Stomach (tissue), 9 donors: Measurements from ENCODE around the gene SPOP. TPM values are rescaled to one million over a fixed set of nuclear protein-coding genes. Genes with fewer than 3 reads are reported as not detected.

Source experiments
- DNase-seq, 2 donors: peaks; one replicate each; pipeline versions ENCODE4 v3.0.0 to v3.0.0-alpha.2; 2013 to 2019
- H3K27ac ChIP-seq, 5 donors: fragments of 200-600 bp in 4 of 5; sonication (generic) in 4 of 5; one replicate each; pipeline ENCODE4 v1.5.1; 2013 to 2019; ENCODE audit warnings: mild to moderate bottlenecking in 1 of 5, moderate library complexity in 1 of 5
- H3K27me3 ChIP-seq, 3 donors: fragments of 200-600 bp; sonication (generic); one replicate each; pipeline ENCODE4 v1.5.1; 2017 to 2019; ENCODE audit warnings: mixed run types in 1 of 3
- H3K36me3 ChIP-seq, 4 donors: fragments of 200-600 bp; sonication (generic); 1 replicate in 3 of 4; 2 replicates in 1 of 4; pipeline ENCODE4 v1.5.1; 2016 to 2019
- H3K4me1 ChIP-seq, 4 donors: fragments of 200-600 bp; sonication (generic); one replicate each; pipeline ENCODE4 v1.5.1; 2016 to 2019
- H3K4me3 ChIP-seq, 4 donors: fragments of 200-600 bp; sonication (generic) in 3 of 4; one replicate each; pipeline ENCODE4 v1.5.1; 2016 to 2019; ENCODE audit warnings: mild to moderate bottlenecking in 1 of 4
- H3K9me3 ChIP-seq, 4 donors: fragments of 200-600 bp; sonication (generic); one replicate each; pipeline ENCODE4 v1.5.1; 2016 to 2019
- EP300 ChIP-seq: sonication (generic); formaldehyde crosslinking; IDR thresholded peaks from one replicate; pipeline ENCODE4 v1.6.1; 2017; ENCODE audit warnings: antibody characterized with exemption
- POLR2A ChIP-seq, 4 donors: fragments of 450-650 bp; IDR thresholded peaks; one replicate each; pipeline ENCODE4 v1.6.1; 2016; ENCODE audit warnings: antibody characterized with exemption in 4 of 4, control low read depth in 2 of 4, mild to moderate bottlenecking in 1 of 4, moderate library complexity in 1 of 4
- POLR2AphosphoS5 ChIP-seq, 3 donors: sonication (generic); formaldehyde crosslinking; IDR thresholded peaks; one replicate each; pipeline ENCODE4 v1.6.1; 2016; ENCODE audit warnings: antibody characterized with exemption in 3 of 3
- WGBS, 5 donors: extraction: QIAGEN DNeasy Blood & Tissue Kit in 3 of 5; methylation state at CpG; one replicate each; pipeline versions ENCODE4 v1.1.5 to v1.1.7; 2013 to 2018; 5-methylcytosine and 5-hydroxymethylcytosine counted together
- intact Hi-C: fragments of 100-400 bp; cut with DNase I; formaldehyde crosslinking; loops from one replicate; pipeline ENCODE4 v1.15.1; 2023; ENCODE audit warnings: low total_unique reads
- polyA plus RNA-seq, 3 donors: library from polyadenylated mRNA; stranded (reverse); fragments of 200-250 nt; gene quantifications; one replicate each; pipeline ENCODE4 v1.2.3, GENCODE V29; 2013
- total RNA-seq, 5 donors: library from RNA; depleted of rRNA; stranded (reverse); fragments of >200 nt; gene quantifications; one replicate each; pipeline versions ENCODE4 v1.1.0 to v1.2.3, GENCODE V29; 2014 to 2016
- TF ChIP-seq, protein P1 (sequence below), 7 experiments: fragments of 450-650 bp in 4 of 7; fragments of 200-600 bp in 3 of 7; sonication (generic) in 3 of 7; IDR thresholded peaks; one replicate each; pipeline ENCODE4 v1.5.1; 2016 to 2019; ENCODE audit warnings: antibody characterized with exemption in 7 of 7, control low read depth in 2 of 7, mild to moderate bottlenecking in 1 of 7
- donor health status: healthy with polysubstance abuse.
- donor health status: Bipolar disorder and iron deficiency.
- donor health status: healthy.

The SPOP gene
- total and polyA plus RNA-seq, 8 donors, result 17.5 to 309 (median 41.6) TPM

DNA sequence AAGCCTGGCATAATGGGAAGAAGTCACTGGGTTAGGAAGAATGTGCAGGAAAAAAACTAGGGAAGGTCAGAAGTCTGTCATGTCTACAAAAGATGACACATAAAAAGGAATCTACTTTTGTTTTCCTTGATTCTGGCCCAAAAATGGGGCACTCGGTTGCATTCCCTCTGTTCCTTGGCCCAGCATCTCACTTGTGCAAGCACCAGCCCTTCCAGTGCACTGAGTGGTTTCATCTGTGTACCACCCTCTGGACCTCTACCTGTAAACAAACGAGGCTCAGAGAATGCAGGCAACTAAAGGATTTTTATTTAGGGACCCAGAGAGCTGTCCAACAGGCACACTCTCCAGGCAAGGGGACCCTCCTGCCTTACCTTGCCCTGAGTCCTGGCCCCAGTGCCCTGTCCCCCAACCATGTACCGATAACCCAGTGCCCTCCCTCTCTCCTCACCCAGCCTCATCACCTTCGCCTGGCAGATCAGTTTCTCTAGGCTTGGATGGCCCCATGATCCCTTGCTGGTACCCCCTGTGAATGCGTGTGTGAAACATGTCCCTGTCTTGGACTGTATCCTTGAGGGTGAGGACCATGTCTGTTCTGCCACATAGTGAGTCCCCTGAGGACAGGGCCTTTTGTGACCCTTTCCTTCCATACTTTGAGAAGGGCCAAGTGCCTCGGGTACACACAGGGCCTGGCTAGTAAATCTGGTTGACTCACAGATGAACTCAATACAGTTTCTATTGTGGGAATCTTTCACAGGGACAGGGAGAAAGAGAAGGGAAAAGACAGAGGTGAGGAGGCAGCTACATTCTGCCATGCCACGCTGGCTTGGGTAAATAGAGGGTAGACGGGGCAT, 88.9 kb downstream of the SPOP start:
- Histone ChIP-seq H3K4me3 (no peak overlapping the region), H3K27ac (no peak overlapping the region), H3K27me3 (no peaks in the 10 kb centered on the region), H3K4me1 (no peaks in the 10 kb centered on the region), H3K9me3 (no peaks in the 10 kb centered on the region), H3K36me3 (peaks cover 9 to 28% (median 24%) of the 10 kb centered on the region in 4 donors)
- TF ChIP-seq POLR2A (IDR thresholded peaks at IDR 0.05) (no peak), POLR2AphosphoS5 (IDR thresholded peaks at IDR 0.05) (no peak), EP300 (no peak)
- TF ChIP-seq, protein P1, sequence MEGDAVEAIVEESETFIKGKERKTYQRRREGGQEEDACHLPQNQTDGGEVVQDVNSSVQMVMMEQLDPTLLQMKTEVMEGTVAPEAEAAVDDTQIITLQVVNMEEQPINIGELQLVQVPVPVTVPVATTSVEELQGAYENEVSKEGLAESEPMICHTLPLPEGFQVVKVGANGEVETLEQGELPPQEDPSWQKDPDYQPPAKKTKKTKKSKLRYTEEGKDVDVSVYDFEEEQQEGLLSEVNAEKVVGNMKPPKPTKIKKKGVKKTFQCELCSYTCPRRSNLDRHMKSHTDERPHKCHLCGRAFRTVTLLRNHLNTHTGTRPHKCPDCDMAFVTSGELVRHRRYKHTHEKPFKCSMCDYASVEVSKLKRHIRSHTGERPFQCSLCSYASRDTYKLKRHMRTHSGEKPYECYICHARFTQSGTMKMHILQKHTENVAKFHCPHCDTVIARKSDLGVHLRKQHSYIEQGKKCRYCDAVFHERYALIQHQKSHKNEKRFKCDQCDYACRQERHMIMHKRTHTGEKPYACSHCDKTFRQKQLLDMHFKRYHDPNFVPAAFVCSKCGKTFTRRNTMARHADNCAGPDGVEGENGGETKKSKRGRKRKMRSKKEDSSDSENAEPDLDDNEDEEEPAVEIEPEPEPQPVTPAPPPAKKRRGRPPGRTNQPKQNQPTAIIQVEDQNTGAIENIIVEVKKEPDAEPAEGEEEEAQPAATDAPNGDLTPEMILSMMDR (IDR thresholded peaks at IDR 0.05), result no peak
- no peak for DNase-seq
- intact Hi-C loops, result no loop called here
- 69 to 79% (median 78%) methylated on average over 7 to 8 of the region's 8 CpGs for WGBS, 5 donors

DNA sequence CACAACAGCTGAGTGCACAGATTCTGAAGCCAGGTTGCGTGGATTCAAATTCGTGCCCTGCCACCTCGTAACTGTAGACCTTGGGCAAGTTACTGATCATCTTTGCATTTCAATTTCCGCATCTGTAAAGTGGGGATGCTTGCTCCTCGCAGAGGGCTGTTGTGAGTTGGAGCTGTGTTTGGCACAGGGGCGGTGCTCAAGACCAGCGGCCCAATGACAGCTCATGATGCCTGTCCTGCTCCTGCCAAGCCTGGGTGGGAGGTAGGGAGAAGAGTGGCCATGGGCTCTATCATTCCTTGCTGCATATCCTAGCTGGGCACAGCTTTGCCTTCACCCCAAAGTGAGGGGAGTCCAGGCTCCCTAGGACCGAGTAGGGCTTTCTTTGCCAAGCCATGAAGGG, 89.6 kb downstream of the SPOP start:
- TF ChIP-seq, protein P1 (IDR thresholded peaks at IDR 0.05), result no peak
- no peak overlapping the region for H3K27ac ChIP-seq

DNA sequence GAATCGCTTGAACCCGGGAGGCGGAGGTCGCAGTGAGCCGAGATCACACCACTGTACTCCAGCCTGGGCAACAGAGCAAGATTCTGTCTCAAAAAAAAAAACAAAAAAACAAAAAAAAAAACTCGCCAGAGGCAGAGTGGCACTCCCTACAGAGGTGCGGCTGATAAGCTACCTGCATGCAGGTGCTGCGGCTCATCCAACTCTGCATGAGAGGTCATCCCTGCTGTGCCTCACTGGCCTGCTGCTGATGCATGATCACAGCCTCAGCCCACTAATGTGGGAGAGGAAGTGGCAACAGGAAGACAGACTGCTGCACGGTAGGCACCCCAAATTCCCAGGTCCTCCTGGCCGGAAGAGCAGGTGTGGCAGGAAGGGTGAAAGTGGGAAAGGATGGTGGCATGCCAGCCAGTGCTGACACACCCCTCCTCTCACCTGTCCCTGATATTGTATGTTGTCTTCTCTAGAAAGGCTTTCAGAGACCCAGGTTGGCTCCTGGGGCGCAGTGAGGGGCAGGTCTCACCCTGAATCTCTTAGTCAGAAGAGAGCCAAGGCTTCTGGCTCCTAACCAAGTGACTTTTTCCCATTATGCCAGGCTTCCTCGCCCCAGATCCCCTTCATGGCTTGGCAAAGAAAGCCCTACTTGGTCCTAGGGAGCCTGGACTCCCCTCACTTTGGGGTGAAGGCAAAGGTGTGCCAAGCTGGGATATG, 90.4 kb downstream of the SPOP start:
- H3K27me3 ChIP-seq, result no peaks in the 10 kb centered on the region
- 66 to 88% (median 78%) methylated on average over 9 to 12 of the region's 12 CpGs for WGBS, 5 donors
- peaks cover 0 to 16% (median 10%) of the 10 kb centered on the region in 4 donors for H3K36me3 ChIP-seq
- TF ChIP-seq POLR2A (IDR thresholded peaks at IDR 0.05) (no peak), POLR2AphosphoS5 (IDR thresholded peaks at IDR 0.05) (no peak), EP300 (no peak)
- TF ChIP-seq, protein P1 (IDR thresholded peaks at IDR 0.05), result no peak
- DNase-seq, result no peak
- intact Hi-C loops, result no loop called here
- H3K27ac ChIP-seq, result no peak overlapping the region
- H3K4me1 ChIP-seq, result no peaks in the 10 kb centered on the region
- H3K9me3 ChIP-seq, result no peaks in the 10 kb centered on the region
- no peak overlapping the region for H3K4me3 ChIP-seq

More for the DNA sequence above, 89.6 kb downstream of the SPOP start:
- Histone ChIP-seq H3K27me3 (no peaks in the 10 kb centered on the region), H3K9me3 (no peaks in the 10 kb centered on the region), H3K4me1 (no peaks in the 10 kb centered on the region), H3K36me3 (peaks cover 3 to 22% (median 18%) of the 10 kb centered on the region in 4 donors), H3K4me3 (no peak overlapping the region)
- intact Hi-C loops, result no loop called here
- DNase-seq, result no peak
- WGBS, 5 donors, result 78 to 94% (median 93%) methylated on average over 8 of the region's 8 CpGs

DNA sequence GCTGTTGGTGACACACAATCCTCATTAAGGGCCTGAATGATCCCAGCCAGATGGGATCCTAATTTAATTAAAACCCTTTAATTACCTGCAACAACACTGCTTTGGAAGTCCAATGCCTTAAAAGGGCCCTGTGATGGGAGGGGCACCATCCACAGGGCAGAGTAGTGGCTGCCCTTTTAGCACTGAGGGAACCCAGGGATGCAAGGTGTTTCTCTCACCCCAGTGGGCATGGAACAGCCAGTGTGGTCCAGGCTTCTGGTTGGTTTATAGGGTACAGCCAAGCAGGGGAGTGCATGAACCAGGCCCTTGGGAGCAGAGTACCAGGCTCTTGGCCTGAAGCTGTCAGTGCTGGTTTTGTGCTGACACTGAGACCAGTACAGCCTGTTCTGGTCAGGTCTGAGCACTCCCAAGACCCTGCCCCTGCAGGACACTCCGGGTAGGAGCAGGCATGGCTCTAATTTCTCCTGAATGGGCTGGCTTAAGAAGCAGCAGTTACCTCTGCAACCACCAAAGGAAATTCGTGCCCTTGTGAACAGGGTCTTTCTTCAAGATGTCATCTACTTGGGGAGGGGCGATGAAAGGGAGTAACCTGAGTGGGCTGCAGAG, 92.4 kb downstream of the SPOP start:
- intact Hi-C loops, result no loop called here
- TF ChIP-seq EP300 (no peak), POLR2A (IDR thresholded peaks at IDR 0.05) (no peak), POLR2AphosphoS5 (IDR thresholded peaks at IDR 0.05) (no peak)
- TF ChIP-seq, protein P1 (IDR thresholded peaks at IDR 0.05), result no peak

More for the DNA sequence above, 92.4 kb downstream of the SPOP start:
- Histone ChIP-seq H3K27ac (no peak overlapping the region), H3K4me3 (no peak overlapping the region), H3K27me3 (no peaks in the 10 kb centered on the region), H3K4me1 (no peaks in the 10 kb centered on the region), H3K9me3 (no peaks in the 10 kb centered on the region), H3K36me3 (peaks cover 0 to 12% (median 2%) of the 10 kb centered on the region in 4 donors)
- DNase-seq, result no peak
- 61 to 75% (median 68%) methylated on average over 2 to 3 of the region's 3 CpGs for WGBS, 5 donors
